ENCODE results near the gene PID1.

PID1 gene

GRCh38 chr2:229154381-229154780 lies 116.7 kb downstream of the PID1 start:
- no peak for TF ChIP-seq ZNF274 (IDR thresholded peaks at IDR 0.05; ENCODE audit: low read depth, low read length)

GRCh38 chr2:229153951-229154350 lies 117.1 kb downstream of the PID1 start:
- no peak overlapping the region for H3K4me3 ChIP-seq (ENCODE audit: low read length)
- TF ChIP-seq ZNF274 (IDR thresholded peaks at IDR 0.05; ENCODE audit: low read depth, low read length): no peak

More at GRCh38 chr2:229154381-229154780, 116.7 kb downstream of the PID1 start:
- H3K4me3 ChIP-seq (ENCODE audit: low read length): no peak overlapping the region

- no peak overlapping the region for H3K4me3 ChIP-seq (ENCODE audit: low read length)
- TF ChIP-seq ZNF274 (IDR thresholded peaks at IDR 0.05; ENCODE audit: low read depth, low read length): no peak
Observed at GRCh38 chr2:229153267-229153666, 117.8 kb downstream of the PID1 start.

DNA sequence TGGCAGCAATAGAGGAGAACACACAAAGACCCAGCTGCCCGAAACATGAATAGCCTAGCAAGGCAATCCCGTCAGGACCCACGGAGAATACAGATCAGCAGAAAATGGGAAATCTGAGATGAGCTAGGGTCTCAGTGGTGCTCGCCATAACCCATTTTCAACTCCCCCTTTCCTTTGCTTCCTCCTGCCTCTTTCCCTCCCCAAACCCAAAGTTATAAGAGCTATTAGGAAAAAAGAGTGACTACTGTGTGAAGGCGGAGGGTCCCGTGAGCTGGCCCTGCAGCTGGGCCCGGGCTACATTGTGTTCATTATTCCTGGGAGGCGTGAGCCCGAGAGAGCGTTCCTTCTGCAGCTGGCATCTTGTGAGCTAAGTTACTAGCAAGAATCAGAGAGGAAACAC lies 118.4 kb downstream of the PID1 start:
- H3K4me3 ChIP-seq (ENCODE audit: low read length): no peak overlapping the region
- no peak for TF ChIP-seq ZNF274 (IDR thresholded peaks at IDR 0.05; ENCODE audit: low read depth, low read length)

- no peak overlapping the region for H3K4me3 ChIP-seq (ENCODE audit: low read length)
- TF ChIP-seq ZNF274 (IDR thresholded peaks at IDR 0.05; ENCODE audit: low read depth, low read length): no peak
Observed at GRCh38 chr2:229150317-229150716, 120.8 kb downstream of the PID1 start.

- TF ChIP-seq ZNF274 (IDR thresholded peaks at IDR 0.05; ENCODE audit: low read depth, low read length): no peak
- no peak overlapping the region for H3K4me3 ChIP-seq (ENCODE audit: low read length)
Observed at GRCh38 chr2:229141424-229142025, 129.6 kb downstream of the PID1 start.

DNA sequence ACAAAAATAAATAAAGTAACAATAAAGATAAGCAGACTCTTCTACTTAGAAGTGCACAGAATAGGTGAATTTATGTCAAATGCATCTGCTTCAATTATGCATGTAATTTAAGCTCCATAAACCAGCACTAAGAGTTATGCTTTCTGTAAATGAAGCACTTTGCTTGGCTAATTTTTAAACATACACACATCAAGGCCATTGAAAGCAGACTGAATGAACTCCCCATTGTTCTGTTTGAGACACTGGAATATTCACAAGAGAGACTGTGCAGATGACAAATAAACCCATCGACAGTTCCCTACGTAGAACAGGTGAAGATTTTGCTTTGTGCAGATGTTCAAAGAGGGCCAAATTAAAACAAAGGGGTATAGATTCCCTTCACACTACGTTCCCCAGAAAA lies 133.4 kb downstream of the PID1 start:
- TF ChIP-seq ZNF274 (IDR thresholded peaks at IDR 0.05; ENCODE audit: low read depth, low read length): no peak
- no peak overlapping the region for H3K4me3 ChIP-seq (ENCODE audit: low read length)

GRCh38 chr2:229137066-229137465 lies 134.0 kb downstream of the PID1 start:
- no peak overlapping the region for H3K4me3 ChIP-seq (ENCODE audit: low read length)
- no peak for TF ChIP-seq ZNF274 (IDR thresholded peaks at IDR 0.05; ENCODE audit: low read depth, low read length)

DNA sequence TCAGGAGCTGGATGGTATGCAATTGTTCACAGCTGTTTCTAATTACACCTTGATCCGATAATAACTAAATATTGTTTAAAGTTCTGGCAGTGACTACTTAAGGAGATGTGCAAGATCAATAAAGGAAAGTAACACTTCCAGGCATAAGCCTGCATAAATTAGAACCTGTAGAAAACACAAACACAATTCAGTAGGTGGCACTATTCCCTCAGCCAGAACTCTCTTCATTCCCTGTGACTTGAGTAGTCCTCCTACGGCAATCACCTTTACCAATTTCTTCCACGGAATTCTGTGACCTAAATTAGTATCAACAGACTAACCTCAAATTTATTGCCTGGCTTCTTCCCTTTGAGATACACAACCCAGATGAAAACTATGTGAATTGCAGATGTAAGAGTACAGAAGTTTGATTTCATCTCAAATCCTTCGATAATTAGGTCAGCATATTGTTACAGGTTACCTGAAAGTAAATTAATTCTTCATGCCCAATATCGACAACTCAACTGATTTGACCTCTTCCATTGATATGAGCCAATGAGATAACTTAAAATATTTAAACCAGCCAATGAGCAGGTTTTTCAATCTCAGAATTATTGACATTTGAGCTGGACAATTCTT lies 137.8 kb downstream of the PID1 start:
- no peak overlapping the region for H3K4me3 ChIP-seq (ENCODE audit: low read length)
- TF ChIP-seq ZNF274 (IDR thresholded peaks at IDR 0.05; ENCODE audit: low read depth, low read length): no peak

- TF ChIP-seq ZNF274 (IDR thresholded peaks at IDR 0.05; ENCODE audit: low read depth, low read length): no peak
Observed at GRCh38 chr2:229132236-229132635, 138.9 kb downstream of the PID1 start.

DNA sequence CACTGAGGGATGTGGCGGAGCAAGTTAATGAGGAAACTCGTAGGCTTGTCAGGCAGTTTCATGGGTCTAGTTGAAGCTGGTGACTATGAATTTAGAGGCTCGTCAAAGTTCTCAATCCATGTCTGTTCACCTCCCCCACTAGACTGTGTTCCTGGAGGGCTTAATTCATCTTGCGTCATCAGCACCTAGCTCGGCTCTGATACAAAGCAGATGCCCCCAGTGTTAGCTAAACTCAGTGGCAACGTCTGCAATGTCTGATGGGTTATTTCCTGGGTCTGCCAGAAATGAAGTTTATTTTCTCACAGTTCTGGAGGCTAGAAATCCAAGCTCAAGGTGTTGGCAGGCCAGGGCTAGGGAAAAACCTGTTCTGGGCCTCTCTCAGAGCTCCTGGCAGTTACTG lies 140.6 kb downstream of the PID1 start:
- no peak overlapping the region for H3K4me3 ChIP-seq (ENCODE audit: low read length)
- no peak for TF ChIP-seq ZNF274 (IDR thresholded peaks at IDR 0.05; ENCODE audit: low read depth, low read length)

More at GRCh38 chr2:229132236-229132635, 138.9 kb downstream of the PID1 start:
- no peak overlapping the region for H3K4me3 ChIP-seq (ENCODE audit: low read length)

GRCh38 chr2:229129738-229130371 lies 141.2 kb downstream of the PID1 start:
- TF ChIP-seq ZNF274 (IDR thresholded peaks at IDR 0.05; ENCODE audit: low read depth, low read length): no peak
- H3K4me3 ChIP-seq (ENCODE audit: low read length): no peak overlapping the region

- no peak overlapping the region for H3K4me3 ChIP-seq (ENCODE audit: low read length)
- no peak for TF ChIP-seq ZNF274 (IDR thresholded peaks at IDR 0.05; ENCODE audit: low read depth, low read length)
Observed at GRCh38 chr2:229127471-229127870, 143.6 kb downstream of the PID1 start.

- H3K4me3 ChIP-seq (ENCODE audit: low read length): no peak overlapping the region
- no peak for TF ChIP-seq ZNF274 (IDR thresholded peaks at IDR 0.05; ENCODE audit: low read depth, low read length)
Observed at GRCh38 chr2:229126066-229126465, 145.0 kb downstream of the PID1 start.

DNA sequence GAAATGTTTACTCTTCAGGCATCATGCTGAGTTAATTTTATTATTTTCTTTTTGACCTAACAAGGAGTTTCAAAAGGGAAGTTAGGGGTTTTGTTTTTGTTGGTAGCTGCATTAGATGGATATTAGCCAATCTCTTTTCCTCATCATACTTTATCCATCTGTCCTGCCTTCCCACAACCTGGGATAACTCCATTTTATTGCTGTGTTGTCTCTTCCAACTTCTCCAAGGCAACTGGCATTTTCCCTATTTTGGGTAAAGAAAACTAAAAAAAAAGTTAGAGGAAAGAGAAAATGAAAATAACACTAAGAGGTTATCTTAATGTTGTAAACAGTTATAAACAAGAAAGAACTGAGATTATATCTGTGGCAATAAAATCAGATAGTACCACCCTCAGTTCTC lies 147.0 kb downstream of the PID1 start:
- no peak overlapping the region for H3K4me3 ChIP-seq (ENCODE audit: low read length)
- no peak for TF ChIP-seq ZNF274 (IDR thresholded peaks at IDR 0.05; ENCODE audit: low read depth, low read length)

Data from GM08714 (cell line).